HepG2 (cell line): ENCODE measurements around the gene ENPP7. TPM values are rescaled to one million over a fixed set of nuclear protein-coding genes. Genes with fewer than 3 reads are reported as not detected.

ENCODE experiments used
- ATAC-seq: fragments of 200-7000 bp; cut with Tn5 transposase; 3 replicates; pipeline ENCODE4 v1.9.1; 2020; ENCODE audit warnings: mild to moderate bottlenecking, moderate library complexity
- BruUV-seq: library from RNA; stranded (reverse); fragments of 400-500 nt; replicated peaks from 2 replicates; lab custom pipeline; 2021; lab: Mats Ljungman, UMichigan
- CTCF ChIA-PET: fragments of 300-600 bp; formaldehyde crosslinking; extraction: SDS; loops from one replicate; lab custom pipeline; 2021; ENCODE audit warnings: low total read pairs, inconsistent platforms, low intra/inter-chr PET ratio; lab: Yijun Ruan, JAX
- POLR2A ChIA-PET: fragments of 350-600 bp; sonication (Branson Sonifier 250); formaldehyde crosslinking; loops from one replicate; lab custom pipeline; 2020; ENCODE audit warnings: antibody characterized with exemption, inconsistent platforms; lab: Yijun Ruan, JAX
- DNase-seq: peaks from one replicate; pipeline ENCODE4 v3.0.0-alpha.2; 2015; ENCODE audit warnings: low spot score
- FAIRE-seq: peaks from 3 replicates; lab custom pipeline; 2011; peaks lifted over from hg19 to GRCh38; lab: Jason Lieb, UNC
- H2AFZ ChIP-seq: one replicate; pipeline ENCODE4 v1.6.1; 2011; ENCODE audit warnings: low read length, inconsistent platforms
- H3K27ac ChIP-seq: fragments of 300-600 bp; 3 replicates; pipeline ENCODE4 v1.8.0; 2011; ENCODE audit warnings: mixed run types, mild to moderate bottlenecking, mixed read lengths, low read length, inconsistent platforms; ENCODE audit not compliant: insufficient read depth; ENCODE audit errors: extremely low read length
- H3K27me3 ChIP-seq, 2 experiments: fragments of 200-600 bp in 1 of 2; 2 replicates in 1 of 2; 3 replicates in 1 of 2; pipeline versions ENCODE4 v1.6.0 to v1.8.0; 2011; ENCODE audit warnings: low read length in 2 of 2, mild to moderate bottlenecking in 2 of 2, moderate library complexity in 2 of 2, inconsistent platforms in 1 of 2; ENCODE audit not compliant: insufficient read depth in 2 of 2, control insufficient read depth in 1 of 2
- H3K36me3 ChIP-seq, 2 experiments: fragments of 200-600 bp in 1 of 2; replicated peaks in 1 of 2; 2 replicates in 1 of 2; 3 replicates in 1 of 2; pipeline versions ENCODE4 v1.5.1 to v1.8.0; 2011; ENCODE audit warnings: low read length in 2 of 2, inconsistent platforms in 1 of 2; ENCODE audit not compliant: insufficient read depth in 2 of 2, control insufficient read depth in 1 of 2
- H3K4me1 ChIP-seq: 2 replicates; pipeline ENCODE4 v1.5.1; 2012; ENCODE audit warnings: low read length, inconsistent platforms; ENCODE audit not compliant: insufficient read depth
- H3K4me2 ChIP-seq: 2 replicates; pipeline ENCODE4 v1.6.0; 2011; ENCODE audit warnings: low read depth, low read length, inconsistent platforms
- H3K4me3 ChIP-seq, 3 experiments: fragments of 200-600 bp in 1 of 3; sonication (generic), shearing (Covaris generic) in 1 of 3; replicated peaks in 1 of 3; 2 replicates each; pipeline ENCODE4 v1.5.1; 2011 to 2016; ENCODE audit warnings: low read length in 3 of 3, inconsistent platforms in 2 of 3, low read depth in 2 of 3, mild to moderate bottlenecking in 2 of 3, control low read depth in 1 of 3, mixed read lengths in 1 of 3; ENCODE audit not compliant: insufficient read depth in 1 of 3
- H3K79me2 ChIP-seq: one replicate; pipeline ENCODE4 v1.6.1; 2011; ENCODE audit warnings: low read length, inconsistent platforms; ENCODE audit not compliant: insufficient read depth
- H3K9ac ChIP-seq: 2 replicates; pipeline ENCODE4 v1.6.0; 2011; ENCODE audit warnings: mild to moderate bottlenecking, low read depth, low read length, inconsistent platforms; ENCODE audit not compliant: insufficient read depth
- H3K9me3 ChIP-seq: 2 replicates; pipeline ENCODE4 v1.5.1; 2012; ENCODE audit warnings: mild to moderate bottlenecking, low read length
- H4K20me1 ChIP-seq: 2 replicates; pipeline ENCODE4 v1.6.0; 2011; ENCODE audit warnings: inconsistent platforms, mild to moderate bottlenecking, low read length, moderate library complexity; ENCODE audit not compliant: insufficient read depth
- FOXP1 ChIP-seq, 2 experiments: fragments of 450-650 bp in 1 of 2; IDR thresholded peaks; 2 replicates each; pipeline ENCODE4 v1.6.1; 2017 to 2018; ENCODE audit warnings: antibody characterized with exemption in 1 of 2
- ZNF350 ChIP-seq: sonication (generic); formaldehyde crosslinking; IDR thresholded peaks from 2 replicates; pipeline ENCODE4 v1.4.0; 2020; ENCODE audit warnings: mild to moderate bottlenecking, low read depth, missing genetic modification reagents, borderline replicate concordance
- ZNF510 ChIP-seq: sonication (generic); formaldehyde crosslinking; IDR thresholded peaks from 2 replicates; pipeline ENCODE4 v1.4.0; 2020; ENCODE audit warnings: low read depth, mild to moderate bottlenecking, missing genetic modification reagents
- WGBS: methylation state at CpG from one replicate; pipeline ENCODE4 v1.1.6; 2017; ENCODE audit warnings: low lambda C conversion rate; 5-methylcytosine and 5-hydroxymethylcytosine counted together
- in situ Hi-C: cut with HindIII; loops from 2 replicates; pipeline ENCODE4 v1.10.0; 2017; ENCODE audit warnings: low pct_unique_long_range_greater_than_20kb; ENCODE audit not compliant: extremely low pct_ligation_motif_present
- intact Hi-C: fragments of 100-400 bp; cut with micrococcal nuclease; formaldehyde crosslinking; loops from one replicate; pipeline ENCODE4 v1.10.0; 2022; ENCODE audit not compliant: unreplicated experiment
- polyA plus RNA-seq, 8 experiments: library from polyadenylated mRNA; depleted of rRNA in 3 of 8; stranded (reverse) in 7 of 8; unstranded in 1 of 8; fragments of >200 nt; fragmentation: Illumina TruSeq in 4 of 8; extraction: Trizol in 4 of 8; gene quantifications; 2 replicates each; pipeline versions ENCODE4 v1.2.1 to v1.2.3, GENCODE V29; 2011 to 2016; ENCODE audit warnings: low read depth in 4 of 8, missing spikeins in 1 of 8, mixed read lengths in 1 of 8; ENCODE audit not compliant: insufficient read depth in 1 of 8
- total RNA-seq, 5 experiments: library from RNA; depleted of rRNA; stranded (reverse); fragments of >200 nt; fragmentation: Illumina TruSeq; extraction: Trizol; gene quantifications; 2 replicates each; pipeline ENCODE4 v1.2.3, GENCODE V29; 2016; ENCODE audit warnings: low read depth in 1 of 5
- TF ChIP-seq, protein P1 (sequence below): sonication (generic); formaldehyde crosslinking; IDR thresholded peaks from 2 replicates; pipeline ENCODE4 v1.8.1; 2022; ENCODE audit warnings: low read depth, mild to moderate bottlenecking, missing genetic modification reagents
- TF ChIP-seq, protein P2 (sequence below): sonication (generic); formaldehyde crosslinking; IDR thresholded peaks from 2 replicates; pipeline ENCODE4 v1.8.0; 2023; ENCODE audit warnings: mild to moderate bottlenecking, missing genetic modification reagents
- TF ChIP-seq, protein P3 (sequence below): sonication (generic); formaldehyde crosslinking; IDR thresholded peaks from 2 replicates; pipeline ENCODE4 v1.8.0; 2022; ENCODE audit warnings: mild to moderate bottlenecking, missing genetic modification reagents; ENCODE audit not compliant: insufficient replicate concordance
- TF ChIP-seq, protein P4 (sequence below): sonication (generic); formaldehyde crosslinking; IDR thresholded peaks from 2 replicates; pipeline ENCODE4 v1.4.0; 2020; ENCODE audit warnings: mild to moderate bottlenecking, missing genetic modification reagents

The ENPP7 gene
- total and polyA plus RNA-seq, 2 of the 13 experiments (the other 11 are each of a cell fraction or from before 2014, with no cell fraction given): 1.1 to 2.2 TPM

DNA sequence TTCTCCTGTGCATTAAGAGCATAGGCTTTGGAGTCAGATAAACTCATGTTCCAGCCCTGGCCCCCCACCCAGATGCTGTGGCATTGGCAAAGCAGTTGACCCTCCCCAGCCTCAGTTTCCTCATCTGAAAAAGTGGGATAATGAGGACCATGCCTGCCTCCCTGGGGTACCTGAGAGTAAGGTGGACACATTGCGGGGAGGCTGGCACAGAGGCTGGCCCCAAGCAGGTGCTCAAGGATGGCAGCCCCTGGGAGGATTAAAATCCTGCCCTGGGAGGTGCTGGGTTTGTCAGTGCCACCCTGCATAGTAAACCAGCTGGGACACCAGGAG, 11.8 kb downstream of the ENPP7 start:
- no TSS peak for BruUV-seq
- H3K27me3 ChIP-seq: peaks cover 7 to 17% of the 10 kb centered on the region in 2 experiments; a peak in 4 of 5 replicates
- TF ChIP-seq FOXP1 (IDR thresholded peaks at IDR 0.05) (no peak), FOXP1 (CRISPR knock-in tag; IDR thresholded peaks at IDR 0.05) (no peak), ZNF350 (CRISPR knock-in tag) (0 out of 2 replicates have a peak, but pooled peaks have one; percentile 3), ZNF510 (CRISPR knock-in tag) (0 out of 2 replicates have a peak, but pooled peaks have one; percentile 61)
- TF ChIP-seq, protein P1, sequence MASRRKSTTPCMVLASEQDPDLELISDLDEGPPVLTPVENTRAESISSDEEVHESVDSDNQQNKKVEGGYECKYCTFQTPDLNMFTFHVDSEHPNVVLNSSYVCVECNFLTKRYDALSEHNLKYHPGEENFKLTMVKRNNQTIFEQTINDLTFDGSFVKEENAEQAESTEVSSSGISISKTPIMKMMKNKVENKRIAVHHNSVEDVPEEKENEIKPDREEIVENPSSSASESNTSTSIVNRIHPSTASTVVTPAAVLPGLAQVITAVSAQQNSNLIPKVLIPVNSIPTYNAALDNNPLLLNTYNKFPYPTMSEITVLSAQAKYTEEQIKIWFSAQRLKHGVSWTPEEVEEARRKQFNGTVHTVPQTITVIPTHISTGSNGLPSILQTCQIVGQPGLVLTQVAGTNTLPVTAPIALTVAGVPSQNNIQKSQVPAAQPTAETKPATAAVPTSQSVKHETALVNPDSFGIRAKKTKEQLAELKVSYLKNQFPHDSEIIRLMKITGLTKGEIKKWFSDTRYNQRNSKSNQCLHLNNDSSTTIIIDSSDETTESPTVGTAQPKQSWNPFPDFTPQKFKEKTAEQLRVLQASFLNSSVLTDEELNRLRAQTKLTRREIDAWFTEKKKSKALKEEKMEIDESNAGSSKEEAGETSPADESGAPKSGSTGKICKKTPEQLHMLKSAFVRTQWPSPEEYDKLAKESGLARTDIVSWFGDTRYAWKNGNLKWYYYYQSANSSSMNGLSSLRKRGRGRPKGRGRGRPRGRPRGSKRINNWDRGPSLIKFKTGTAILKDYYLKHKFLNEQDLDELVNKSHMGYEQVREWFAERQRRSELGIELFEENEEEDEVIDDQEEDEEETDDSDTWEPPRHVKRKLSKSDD (CRISPR knock-in tag): 0 out of 2 replicates have a peak, but pooled peaks have one; percentile 8
- TF ChIP-seq, protein P2, sequence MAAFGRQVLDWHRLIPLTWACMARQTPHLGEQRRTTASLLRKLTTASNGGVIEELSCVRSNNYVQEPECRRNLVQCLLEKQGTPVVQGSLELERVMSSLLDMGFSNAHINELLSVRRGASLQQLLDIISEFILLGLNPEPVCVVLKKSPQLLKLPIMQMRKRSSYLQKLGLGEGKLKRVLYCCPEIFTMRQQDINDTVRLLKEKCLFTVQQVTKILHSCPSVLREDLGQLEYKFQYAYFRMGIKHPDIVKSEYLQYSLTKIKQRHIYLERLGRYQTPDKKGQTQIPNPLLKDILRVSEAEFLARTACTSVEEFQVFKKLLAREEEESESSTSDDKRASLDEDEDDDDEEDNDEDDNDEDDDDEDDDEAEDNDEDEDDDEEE: peak; percentile 69; the same call in 1 of the 2 replicates
- TF ChIP-seq, protein P3, sequence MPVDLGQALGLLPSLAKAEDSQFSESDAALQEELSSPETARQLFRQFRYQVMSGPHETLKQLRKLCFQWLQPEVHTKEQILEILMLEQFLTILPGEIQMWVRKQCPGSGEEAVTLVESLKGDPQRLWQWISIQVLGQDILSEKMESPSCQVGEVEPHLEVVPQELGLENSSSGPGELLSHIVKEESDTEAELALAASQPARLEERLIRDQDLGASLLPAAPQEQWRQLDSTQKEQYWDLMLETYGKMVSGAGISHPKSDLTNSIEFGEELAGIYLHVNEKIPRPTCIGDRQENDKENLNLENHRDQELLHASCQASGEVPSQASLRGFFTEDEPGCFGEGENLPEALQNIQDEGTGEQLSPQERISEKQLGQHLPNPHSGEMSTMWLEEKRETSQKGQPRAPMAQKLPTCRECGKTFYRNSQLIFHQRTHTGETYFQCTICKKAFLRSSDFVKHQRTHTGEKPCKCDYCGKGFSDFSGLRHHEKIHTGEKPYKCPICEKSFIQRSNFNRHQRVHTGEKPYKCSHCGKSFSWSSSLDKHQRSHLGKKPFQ (CRISPR knock-in tag): no peak
- TF ChIP-seq, protein P4, sequence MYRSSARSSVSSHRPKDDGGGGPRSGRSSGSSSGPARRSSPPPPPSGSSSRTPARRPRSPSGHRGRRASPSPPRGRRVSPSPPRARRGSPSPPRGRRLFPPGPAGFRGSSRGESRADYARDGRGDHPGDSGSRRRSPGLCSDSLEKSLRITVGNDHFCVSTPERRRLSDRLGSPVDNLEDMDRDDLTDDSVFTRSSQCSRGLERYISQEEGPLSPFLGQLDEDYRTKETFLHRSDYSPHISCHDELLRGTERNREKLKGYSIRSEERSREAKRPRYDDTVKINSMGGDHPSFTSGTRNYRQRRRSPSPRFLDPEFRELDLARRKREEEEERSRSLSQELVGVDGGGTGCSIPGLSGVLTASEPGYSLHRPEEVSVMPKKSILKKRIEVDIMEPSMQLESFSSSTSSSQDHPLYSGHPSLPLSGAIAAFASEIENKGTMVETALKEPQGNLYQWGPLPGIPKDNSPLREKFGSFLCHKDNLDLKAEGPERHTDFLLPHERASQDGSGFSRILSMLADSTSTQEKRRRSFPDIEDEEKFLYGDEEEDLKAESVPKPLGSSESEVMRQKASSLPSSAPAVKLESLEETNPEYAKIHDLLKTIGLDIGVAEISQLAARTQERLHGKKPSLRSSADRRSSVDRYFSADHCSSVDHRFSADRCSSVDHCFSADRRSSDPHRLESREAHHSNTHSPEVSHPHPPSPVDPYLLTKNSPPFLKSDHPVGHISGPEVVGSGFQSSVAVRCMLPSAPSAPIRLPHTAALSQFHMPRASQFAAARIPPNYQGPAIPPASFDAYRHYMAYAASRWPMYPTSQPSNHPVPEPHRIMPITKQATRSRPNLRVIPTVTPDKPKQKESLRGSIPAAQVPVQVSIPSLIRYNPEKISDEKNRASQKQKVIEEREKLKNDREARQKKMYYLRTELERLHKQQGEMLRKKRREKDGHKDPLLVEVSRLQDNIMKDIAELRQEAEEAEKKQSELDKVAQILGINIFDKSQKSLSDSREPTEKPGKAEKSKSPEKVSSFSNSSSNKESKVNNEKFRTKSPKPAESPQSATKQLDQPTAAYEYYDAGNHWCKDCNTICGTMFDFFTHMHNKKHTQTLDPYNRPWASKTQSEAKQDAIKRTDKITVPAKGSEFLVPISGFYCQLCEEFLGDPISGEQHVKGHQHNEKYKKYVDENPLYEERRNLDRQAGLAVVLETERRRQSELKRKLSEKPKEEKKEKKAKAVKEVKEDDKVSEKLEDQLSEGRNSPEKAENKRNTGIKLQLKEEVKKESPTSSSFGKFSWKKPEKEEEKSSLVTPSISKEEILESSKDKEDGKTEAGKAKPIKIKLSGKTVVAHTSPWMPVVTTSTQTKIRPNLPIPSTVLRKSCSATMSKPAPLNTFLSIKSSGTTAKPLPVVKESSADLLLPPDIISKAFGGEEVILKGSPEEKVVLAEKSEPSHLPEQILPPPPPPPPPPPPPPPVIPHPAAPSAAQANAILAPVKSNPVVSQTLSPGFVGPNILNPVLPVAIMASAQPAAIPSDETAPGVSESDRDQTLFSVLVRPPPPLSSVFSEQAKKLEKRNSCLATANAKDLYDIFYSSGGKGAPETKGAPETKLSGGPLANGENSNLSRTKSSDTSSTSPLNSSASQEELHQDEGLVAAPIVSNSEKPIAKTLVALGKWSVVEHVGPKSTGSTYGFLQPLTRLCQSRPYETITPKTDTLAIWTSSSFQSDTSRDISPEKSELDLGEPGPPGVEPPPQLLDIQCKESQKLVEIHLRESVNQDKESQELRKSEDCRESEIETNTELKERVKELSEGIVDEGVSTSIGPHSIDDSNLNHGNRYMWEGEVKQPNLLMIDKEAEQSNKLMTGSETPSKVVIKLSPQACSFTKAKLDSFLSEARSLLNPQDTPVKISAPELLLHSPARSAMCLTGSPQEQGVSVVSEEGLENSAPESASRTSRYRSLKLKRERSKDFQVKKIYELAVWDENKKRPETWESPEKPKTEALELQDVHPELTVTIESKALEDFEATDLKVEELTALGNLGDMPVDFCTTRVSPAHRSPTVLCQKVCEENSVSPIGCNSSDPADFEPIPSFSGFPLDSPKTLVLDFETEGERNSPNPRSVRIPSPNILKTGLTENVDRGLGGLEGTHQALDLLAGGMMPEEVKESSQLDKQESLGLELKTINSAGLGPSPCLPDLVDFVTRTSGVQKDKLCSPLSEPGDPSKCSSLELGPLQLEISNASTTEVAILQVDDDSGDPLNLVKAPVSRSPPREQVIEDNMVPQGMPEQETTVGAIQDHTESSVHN (CRISPR knock-in tag): no peak; the same call in 1 of the 2 replicates

More for the DNA sequence above, 11.8 kb downstream of the ENPP7 start:
- ChIA-PET POLR2A (interaction anchor here (0.6 to 5.4 kb wide), 26 partner anchors 10 to 388 kb away, joined by 3 to 46 read pairs (median 5); partner anchors contain the start of genes CBX4 and CBX8), CTCF (interaction anchor here (0.8 to 1.5 kb wide), 3 partner anchors 33 to 92 kb away, joined by 3 to 4 read pairs (median 4); no protein-coding TSS in a partner anchor)
- Histone ChIP-seq H3K4me1 (peaks cover 91% of the 10 kb centered on the region), H3K36me3 (no peaks in the 10 kb centered on the region), H3K9me3 (no peaks in the 10 kb centered on the region), H3K4me2 (peak overlapping the region; percentile 96), H3K27ac (peak overlapping the region; percentile 38), H3K4me3 (peak overlapping the region; percentile 53 to 75 (median 56)), H2AFZ (no peak overlapping the region), H3K79me2 (no peaks in the 10 kb centered on the region), H4K20me1 (no peaks in the 10 kb centered on the region), H3K9ac (peak overlapping the region; percentile 63)
- 38% methylated on average over 1 of the region's 1 CpG for WGBS
- intact Hi-C loops: loop anchor here (5.0 to 10.0 kb wide), 5 partner anchors 35 to 245 kb away; partner anchors contain the start of genes CBX2, CBX4 and CBX8
- FAIRE-seq: no peak
- in situ Hi-C loops: no loop called here
- no peak for ATAC-seq
- no peak for DNase-seq
